ENCODE results near the gene PDGFB. TPM values are rescaled to one million over a fixed set of nuclear protein-coding genes. Genes with fewer than 3 reads are reported as not detected.

PDGFB gene
- total RNA-seq, 1 experiment from 2014 or later: 9.2 TPM

DNA sequence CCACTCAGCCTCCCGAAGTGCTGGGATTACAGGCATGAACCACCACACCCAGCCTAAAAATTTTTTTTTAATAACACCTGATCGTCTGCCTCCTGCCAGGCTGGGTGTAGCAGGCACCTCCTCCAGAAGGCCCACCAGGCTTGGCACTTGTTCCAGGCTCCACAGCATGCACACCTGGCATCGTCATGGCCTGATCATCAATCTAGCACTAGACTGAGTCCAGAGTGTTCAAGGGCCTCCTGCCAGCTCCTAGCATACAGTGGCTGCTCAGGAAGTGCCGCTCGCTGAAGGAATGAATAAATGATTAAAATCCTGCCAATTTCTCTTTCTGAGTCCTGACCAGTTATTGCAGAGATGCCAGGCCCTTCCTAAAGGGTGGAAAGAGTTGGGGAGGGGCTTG is 3.5 kb upstream of the PDGFB start:
- CTCF ChIA-PET: no interaction called here
- H3K27ac Mint-ChIP-seq: no peak overlapping the region
- TF ChIP-seq NR2C2 (CRISPR knock-in tag; IDR thresholded peaks at IDR 0.05): no peak
- no peak for TF ChIP-seq ATF1 (CRISPR knock-in tag; IDR thresholded peaks at IDR 0.05)
- TF ChIP-seq, protein P1, sequence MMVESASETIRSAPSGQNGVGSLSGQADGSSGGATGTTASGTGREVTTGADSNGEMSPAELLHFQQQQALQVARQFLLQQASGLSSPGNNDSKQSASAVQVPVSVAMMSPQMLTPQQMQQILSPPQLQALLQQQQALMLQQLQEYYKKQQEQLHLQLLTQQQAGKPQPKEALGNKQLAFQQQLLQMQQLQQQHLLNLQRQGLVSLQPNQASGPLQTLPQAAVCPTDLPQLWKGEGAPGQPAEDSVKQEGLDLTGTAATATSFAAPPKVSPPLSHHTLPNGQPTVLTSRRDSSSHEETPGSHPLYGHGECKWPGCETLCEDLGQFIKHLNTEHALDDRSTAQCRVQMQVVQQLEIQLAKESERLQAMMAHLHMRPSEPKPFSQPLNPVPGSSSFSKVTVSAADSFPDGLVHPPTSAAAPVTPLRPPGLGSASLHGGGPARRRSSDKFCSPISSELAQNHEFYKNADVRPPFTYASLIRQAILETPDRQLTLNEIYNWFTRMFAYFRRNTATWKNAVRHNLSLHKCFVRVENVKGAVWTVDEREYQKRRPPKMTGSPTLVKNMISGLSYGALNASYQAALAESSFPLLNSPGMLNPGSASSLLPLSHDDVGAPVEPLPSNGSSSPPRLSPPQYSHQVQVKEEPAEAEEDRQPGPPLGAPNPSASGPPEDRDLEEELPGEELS (CRISPR knock-in tag; IDR thresholded peaks at IDR 0.05): no peak

DNA sequence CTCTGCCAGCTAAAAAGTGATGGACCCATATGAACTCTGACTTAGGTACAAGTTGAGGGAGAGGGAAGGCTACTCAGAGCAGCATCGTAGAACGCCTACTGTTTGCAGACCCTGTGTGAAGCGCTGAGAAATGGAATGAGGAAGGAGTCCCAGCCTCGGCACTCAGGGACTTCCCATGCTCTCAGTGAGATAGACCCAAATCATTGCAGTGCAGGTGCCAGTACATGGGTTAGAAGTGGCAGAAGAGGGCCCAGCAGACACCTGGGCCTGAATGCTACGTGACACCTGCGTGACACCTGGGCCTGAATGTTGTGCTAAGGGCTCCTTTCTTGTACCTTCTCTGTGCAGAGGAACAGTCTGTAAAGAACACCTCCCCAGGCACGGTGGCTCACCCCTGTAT is 2.6 kb upstream of the PDGFB start:
- Mint-ChIP-seq H3K27ac (no peak overlapping the region), H3K27me3 (ENCODE audit: low read depth) (peaks cover 77% of the 10 kb centered on the region), H3K4me3 (no peak overlapping the region), H3K4me1 (peaks cover 21% of the 10 kb centered on the region), H3K9me3 (no peaks in the 10 kb centered on the region), H3K36me3 (no peaks in the 10 kb centered on the region)
- CTCF ChIA-PET: no interaction called here
- DNase-seq (ENCODE audit: low spot score) (no peak), ATAC-seq (no peak)
- POLR2A ChIA-PET: no interaction called here
- TF ChIP-seq, protein P2, sequence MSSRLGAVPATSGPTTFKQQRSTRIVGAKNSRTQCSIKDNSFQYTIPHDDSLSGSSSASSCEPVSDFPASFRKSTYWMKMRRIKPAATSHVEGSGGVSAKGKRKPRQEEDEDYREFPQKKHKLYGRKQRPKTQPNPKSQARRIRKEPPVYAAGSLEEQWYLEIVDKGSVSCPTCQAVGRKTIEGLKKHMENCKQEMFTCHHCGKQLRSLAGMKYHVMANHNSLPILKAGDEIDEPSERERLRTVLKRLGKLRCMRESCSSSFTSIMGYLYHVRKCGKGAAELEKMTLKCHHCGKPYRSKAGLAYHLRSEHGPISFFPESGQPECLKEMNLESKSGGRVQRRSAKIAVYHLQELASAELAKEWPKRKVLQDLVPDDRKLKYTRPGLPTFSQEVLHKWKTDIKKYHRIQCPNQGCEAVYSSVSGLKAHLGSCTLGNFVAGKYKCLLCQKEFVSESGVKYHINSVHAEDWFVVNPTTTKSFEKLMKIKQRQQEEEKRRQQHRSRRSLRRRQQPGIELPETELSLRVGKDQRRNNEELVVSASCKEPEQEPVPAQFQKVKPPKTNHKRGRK (CRISPR knock-in tag; IDR thresholded peaks at IDR 0.05; ENCODE audit: borderline replicate concordance): no peak
- TF ChIP-seq ATF1 (CRISPR knock-in tag; IDR thresholded peaks at IDR 0.05) (no peak), ETV6 (CRISPR knock-in tag; IDR thresholded peaks at IDR 0.05) (no peak)

More for the DNA sequence above, 3.5 kb upstream of the PDGFB start:
- Mint-ChIP-seq H3K36me3 (no peaks in the 10 kb centered on the region), H3K27me3 (ENCODE audit: low read depth) (peaks cover 75% of the 10 kb centered on the region), H3K9me3 (no peaks in the 10 kb centered on the region), H3K4me3 (no peak overlapping the region), H3K4me1 (peaks cover 28% of the 10 kb centered on the region)
- no peak for ATAC-seq
- POLR2A ChIA-PET: no interaction called here
- no peak for DNase-seq (ENCODE audit: low spot score)

DNA sequence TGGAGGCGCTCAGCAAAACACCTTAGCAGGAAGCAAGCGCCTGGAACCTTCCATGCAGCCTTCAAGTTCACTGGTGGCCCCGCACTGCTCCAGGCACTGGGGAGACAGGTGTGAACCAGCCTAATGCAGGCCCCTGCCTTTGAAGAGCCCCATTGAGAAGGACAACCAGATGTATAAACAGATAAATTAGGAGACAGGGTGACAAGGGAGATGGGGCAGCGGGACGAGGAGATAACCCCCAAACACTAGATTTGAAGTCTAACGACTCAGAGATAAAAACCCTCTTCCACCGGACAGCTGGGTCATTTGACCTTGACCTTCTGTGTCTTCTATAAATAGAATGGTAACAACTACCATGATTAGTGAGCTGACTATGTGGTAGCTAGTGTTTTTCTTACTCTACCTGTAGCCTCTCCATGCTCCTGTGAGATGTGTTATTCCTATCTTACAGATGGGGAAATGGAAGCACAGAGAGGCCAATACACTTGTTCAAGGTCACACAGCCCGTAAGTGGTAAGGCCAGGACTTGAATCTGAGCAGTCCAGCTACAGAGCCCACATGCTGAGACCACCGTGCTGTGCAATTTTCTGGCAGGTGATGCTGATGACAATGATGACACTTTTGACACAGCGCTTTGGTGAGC is 2.0 kb upstream of the PDGFB start:
- Mint-ChIP-seq H3K4me1 (peaks cover 19% of the 10 kb centered on the region), H3K27me3 (ENCODE audit: low read depth) (peaks cover 72% of the 10 kb centered on the region), H3K27ac (no peak overlapping the region), H3K4me3 (no peak overlapping the region), H3K9me3 (no peaks in the 10 kb centered on the region), H3K36me3 (no peaks in the 10 kb centered on the region)
- ChIA-PET POLR2A (no interaction called here), CTCF (interaction anchor here (1.5 kb wide), 1 partner anchor 11 kb away, joined by 4 read pairs; no protein-coding TSS in a partner anchor)
- ATAC-seq: no peak
- DNase-seq (ENCODE audit: low spot score): no peak
- TF ChIP-seq, protein P3, sequence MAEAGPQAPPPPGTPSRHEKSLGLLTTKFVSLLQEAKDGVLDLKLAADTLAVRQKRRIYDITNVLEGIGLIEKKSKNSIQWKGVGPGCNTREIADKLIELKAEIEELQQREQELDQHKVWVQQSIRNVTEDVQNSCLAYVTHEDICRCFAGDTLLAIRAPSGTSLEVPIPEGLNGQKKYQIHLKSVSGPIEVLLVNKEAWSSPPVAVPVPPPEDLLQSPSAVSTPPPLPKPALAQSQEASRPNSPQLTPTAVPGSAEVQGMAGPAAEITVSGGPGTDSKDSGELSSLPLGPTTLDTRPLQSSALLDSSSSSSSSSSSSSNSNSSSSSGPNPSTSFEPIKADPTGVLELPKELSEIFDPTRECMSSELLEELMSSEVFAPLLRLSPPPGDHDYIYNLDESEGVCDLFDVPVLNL (CRISPR knock-in tag; IDR thresholded peaks at IDR 0.05; ENCODE audit: borderline replicate concordance, low read depth): no peak
- TF ChIP-seq RORB (CRISPR knock-in tag; IDR thresholded peaks at IDR 0.05) (no peak), JUN (CRISPR knock-in tag; IDR thresholded peaks at IDR 0.05) (no peak), JAZF1 (CRISPR knock-in tag; IDR thresholded peaks at IDR 0.05) (no peak), ATF1 (CRISPR knock-in tag; IDR thresholded peaks at IDR 0.05) (no peak), NR3C1 (CRISPR knock-in tag; conservative IDR thresholded peaks at IDR 0.05; ENCODE audit: low read depth) (no peak), CREB1 (CRISPR knock-in tag; IDR thresholded peaks at IDR 0.05) (no peak), SOX15 (CRISPR knock-in tag; IDR thresholded peaks at IDR 0.05) (no peak), NR2C2 (CRISPR knock-in tag; IDR thresholded peaks at IDR 0.05) (no peak), CREM (CRISPR knock-in tag; IDR thresholded peaks at IDR 0.05) (no peak)
- TF ChIP-seq, protein P4, sequence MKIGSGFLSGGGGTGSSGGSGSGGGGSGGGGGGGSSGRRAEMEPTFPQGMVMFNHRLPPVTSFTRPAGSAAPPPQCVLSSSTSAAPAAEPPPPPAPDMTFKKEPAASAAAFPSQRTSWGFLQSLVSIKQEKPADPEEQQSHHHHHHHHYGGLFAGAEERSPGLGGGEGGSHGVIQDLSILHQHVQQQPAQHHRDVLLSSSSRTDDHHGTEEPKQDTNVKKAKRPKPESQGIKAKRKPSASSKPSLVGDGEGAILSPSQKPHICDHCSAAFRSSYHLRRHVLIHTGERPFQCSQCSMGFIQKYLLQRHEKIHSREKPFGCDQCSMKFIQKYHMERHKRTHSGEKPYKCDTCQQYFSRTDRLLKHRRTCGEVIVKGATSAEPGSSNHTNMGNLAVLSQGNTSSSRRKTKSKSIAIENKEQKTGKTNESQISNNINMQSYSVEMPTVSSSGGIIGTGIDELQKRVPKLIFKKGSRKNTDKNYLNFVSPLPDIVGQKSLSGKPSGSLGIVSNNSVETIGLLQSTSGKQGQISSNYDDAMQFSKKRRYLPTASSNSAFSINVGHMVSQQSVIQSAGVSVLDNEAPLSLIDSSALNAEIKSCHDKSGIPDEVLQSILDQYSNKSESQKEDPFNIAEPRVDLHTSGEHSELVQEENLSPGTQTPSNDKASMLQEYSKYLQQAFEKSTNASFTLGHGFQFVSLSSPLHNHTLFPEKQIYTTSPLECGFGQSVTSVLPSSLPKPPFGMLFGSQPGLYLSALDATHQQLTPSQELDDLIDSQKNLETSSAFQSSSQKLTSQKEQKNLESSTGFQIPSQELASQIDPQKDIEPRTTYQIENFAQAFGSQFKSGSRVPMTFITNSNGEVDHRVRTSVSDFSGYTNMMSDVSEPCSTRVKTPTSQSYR (CRISPR knock-in tag; IDR thresholded peaks at IDR 0.05): no peak
- TF ChIP-seq, protein P5, sequence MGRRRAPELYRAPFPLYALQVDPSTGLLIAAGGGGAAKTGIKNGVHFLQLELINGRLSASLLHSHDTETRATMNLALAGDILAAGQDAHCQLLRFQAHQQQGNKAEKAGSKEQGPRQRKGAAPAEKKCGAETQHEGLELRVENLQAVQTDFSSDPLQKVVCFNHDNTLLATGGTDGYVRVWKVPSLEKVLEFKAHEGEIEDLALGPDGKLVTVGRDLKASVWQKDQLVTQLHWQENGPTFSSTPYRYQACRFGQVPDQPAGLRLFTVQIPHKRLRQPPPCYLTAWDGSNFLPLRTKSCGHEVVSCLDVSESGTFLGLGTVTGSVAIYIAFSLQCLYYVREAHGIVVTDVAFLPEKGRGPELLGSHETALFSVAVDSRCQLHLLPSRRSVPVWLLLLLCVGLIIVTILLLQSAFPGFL (CRISPR knock-in tag; IDR thresholded peaks at IDR 0.05; ENCODE audit: borderline replicate concordance): no peak
- TF ChIP-seq, protein P6, sequence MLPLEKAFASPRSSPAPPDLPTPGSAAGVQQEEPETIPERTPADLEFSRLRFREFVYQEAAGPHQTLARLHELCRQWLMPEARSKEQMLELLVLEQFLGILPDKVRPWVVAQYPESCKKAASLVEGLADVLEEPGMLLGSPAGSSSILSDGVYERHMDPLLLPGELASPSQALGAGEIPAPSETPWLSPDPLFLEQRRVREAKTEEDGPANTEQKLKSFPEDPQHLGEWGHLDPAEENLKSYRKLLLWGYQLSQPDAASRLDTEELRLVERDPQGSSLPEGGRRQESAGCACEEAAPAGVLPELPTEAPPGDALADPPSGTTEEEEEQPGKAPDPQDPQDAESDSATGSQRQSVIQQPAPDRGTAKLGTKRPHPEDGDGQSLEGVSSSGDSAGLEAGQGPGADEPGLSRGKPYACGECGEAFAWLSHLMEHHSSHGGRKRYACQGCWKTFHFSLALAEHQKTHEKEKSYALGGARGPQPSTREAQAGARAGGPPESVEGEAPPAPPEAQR (CRISPR knock-in tag; IDR thresholded peaks at IDR 0.05): no peak

Measured in WTC11 (cell line).